Measurements from ENCODE around the gene PLCG2.

- TF ChIP-seq CREB1 (IDR thresholded peaks at IDR 0.05; ENCODE audit: low read depth), result no peak
- TF ChIP-seq EP300 (IDR thresholded peaks at IDR 0.05; ENCODE audit: borderline replicate concordance), result no peak
- no peak for TF ChIP-seq NFIC (IDR thresholded peaks at IDR 0.05)
- no peak for TF ChIP-seq RAD21 (IDR thresholded peaks at IDR 0.05; ENCODE audit: low read depth)
- TF ChIP-seq REST (IDR thresholded peaks at IDR 0.05; ENCODE audit: low read depth), result no peak
- no peak for TF ChIP-seq USF1 (IDR thresholded peaks at IDR 0.05)
- TF ChIP-seq FOXM1 (IDR thresholded peaks at IDR 0.05; ENCODE audit: borderline replicate concordance, low read depth), result no peak
- no peak for TF ChIP-seq YY1 (IDR thresholded peaks at IDR 0.05; ENCODE audit: low read depth)
- TF ChIP-seq MAX (IDR thresholded peaks at IDR 0.05), result no peak
- no peak for TF ChIP-seq TCF12 (IDR thresholded peaks at IDR 0.05; ENCODE audit: low read depth)
- TF ChIP-seq CEBPB (IDR thresholded peaks at IDR 0.05), result no peak
Observed at GRCh38 chr16:81816793-81817210, 37.7 kb downstream of the PLCG2 start.
